BE2C (cell line): ENCODE data around the gene GDI1. TPM values are rescaled to one million over a fixed set of nuclear protein-coding genes. Genes with fewer than 3 reads are reported as not detected.
A peak's percentile ranks its signal among the peaks of the same experiment; 100 is the strongest.
"Not testable (repeated sequence)": the region's sequence is repeated elsewhere in the genome, so short reads cannot be mapped to it uniquely, and the experiment has no call there.

Source experiments
- DNase-seq: peaks from one replicate; pipeline ENCODE4 v3.0.0-alpha.2; 2020
- H3K27me3 ChIP-seq: fragments of 250-450 bp; sonication (Bioruptor Pico); 2 replicates; pipeline ENCODE4 v1.5.1; 2020; ENCODE audit warnings: mild to moderate bottlenecking
- H3K36me3 ChIP-seq: fragments of 250-450 bp; sonication (Bioruptor Pico); 2 replicates; pipeline ENCODE4 v1.5.1; 2020; ENCODE audit warnings: mild to moderate bottlenecking
- H3K4me1 ChIP-seq: fragments of 250-450 bp; sonication (Bioruptor Pico); 2 replicates; pipeline ENCODE4 v1.5.1; 2020
- H3K4me3 ChIP-seq: 2 replicates; pipeline ENCODE4 v1.5.1; 2011; ENCODE audit warnings: low read depth, low read length
- H3K9me3 ChIP-seq: fragments of 250-450 bp; sonication (Bioruptor Pico); 2 replicates; pipeline ENCODE4 v1.5.1; 2020
- polyA plus RNA-seq: library from polyadenylated mRNA; unstranded; fragments of >200 nt; gene quantifications from one replicate; pipeline ENCODE4 v1.2.1, GENCODE V29; 2012; ENCODE audit warnings: low read depth, missing spikeins; ENCODE audit not compliant: insufficient read length, insufficient read depth
- TF ChIP-seq, protein P1 (sequence below): IDR thresholded peaks from 2 replicates; pipeline ENCODE4 v1.5.1; 2012; ENCODE audit warnings: mild to moderate bottlenecking, low read depth, low read length

The GDI1 gene
- 595 TPM for polyA plus RNA-seq

DNA sequence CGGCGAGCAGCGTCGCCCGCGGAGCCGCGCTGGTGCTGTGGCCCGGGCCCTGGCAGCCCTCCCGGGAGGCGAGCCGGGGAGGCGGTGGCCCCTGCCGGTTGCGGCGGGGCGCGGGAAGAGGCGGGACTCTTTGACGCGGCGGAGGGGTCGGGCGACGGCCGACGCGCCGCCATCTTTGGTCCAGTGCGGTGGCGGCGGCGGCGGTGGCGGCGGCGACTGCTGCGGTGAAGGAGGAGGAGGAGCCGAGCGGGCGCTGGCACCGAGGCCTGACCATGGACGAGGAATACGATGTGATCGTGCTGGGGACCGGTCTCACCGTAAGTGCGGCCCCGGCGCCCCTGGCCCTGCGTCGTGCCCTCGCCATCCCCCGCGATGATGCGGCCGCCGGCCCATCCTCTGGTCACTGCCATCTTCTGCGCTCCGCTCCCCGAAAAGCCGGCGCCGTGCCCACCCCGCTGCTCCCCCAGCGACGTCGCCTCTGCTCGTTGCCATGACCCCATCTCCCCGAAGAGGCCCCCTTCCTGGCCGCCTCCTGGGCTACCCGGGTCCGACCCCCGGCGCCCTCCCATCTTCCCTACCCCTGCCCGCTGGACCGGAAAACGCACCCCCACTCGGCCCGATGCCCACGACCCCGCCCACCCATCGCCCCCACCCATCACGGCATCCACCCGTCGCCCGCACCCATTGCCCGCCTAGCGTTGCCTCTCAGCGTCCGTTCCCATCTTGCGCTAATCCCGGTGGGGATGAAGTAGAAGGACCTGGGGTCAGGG lies at the start of gene GDI1:
Gene GDI1, plus strand, starts transcription at position 172 of the 770 bp plus-strand sequence. Its CDS starts 101 bp downstream, at position 273.
- H3K9me3 ChIP-seq = no peaks in the 10 kb centered on the region
- H3K27me3 ChIP-seq = no peaks in the 10 kb centered on the region
- H3K4me1 ChIP-seq = no peaks in the 10 kb centered on the region
- peaks cover 39% of the 10 kb centered on the region for H3K36me3 ChIP-seq
- peak; percentile 72 for DNase-seq
- TF ChIP-seq, protein P1, sequence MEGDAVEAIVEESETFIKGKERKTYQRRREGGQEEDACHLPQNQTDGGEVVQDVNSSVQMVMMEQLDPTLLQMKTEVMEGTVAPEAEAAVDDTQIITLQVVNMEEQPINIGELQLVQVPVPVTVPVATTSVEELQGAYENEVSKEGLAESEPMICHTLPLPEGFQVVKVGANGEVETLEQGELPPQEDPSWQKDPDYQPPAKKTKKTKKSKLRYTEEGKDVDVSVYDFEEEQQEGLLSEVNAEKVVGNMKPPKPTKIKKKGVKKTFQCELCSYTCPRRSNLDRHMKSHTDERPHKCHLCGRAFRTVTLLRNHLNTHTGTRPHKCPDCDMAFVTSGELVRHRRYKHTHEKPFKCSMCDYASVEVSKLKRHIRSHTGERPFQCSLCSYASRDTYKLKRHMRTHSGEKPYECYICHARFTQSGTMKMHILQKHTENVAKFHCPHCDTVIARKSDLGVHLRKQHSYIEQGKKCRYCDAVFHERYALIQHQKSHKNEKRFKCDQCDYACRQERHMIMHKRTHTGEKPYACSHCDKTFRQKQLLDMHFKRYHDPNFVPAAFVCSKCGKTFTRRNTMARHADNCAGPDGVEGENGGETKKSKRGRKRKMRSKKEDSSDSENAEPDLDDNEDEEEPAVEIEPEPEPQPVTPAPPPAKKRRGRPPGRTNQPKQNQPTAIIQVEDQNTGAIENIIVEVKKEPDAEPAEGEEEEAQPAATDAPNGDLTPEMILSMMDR = no peak
- H3K4me3 ChIP-seq = peak within 1 kb of the TSS; percentile 64

DNA sequence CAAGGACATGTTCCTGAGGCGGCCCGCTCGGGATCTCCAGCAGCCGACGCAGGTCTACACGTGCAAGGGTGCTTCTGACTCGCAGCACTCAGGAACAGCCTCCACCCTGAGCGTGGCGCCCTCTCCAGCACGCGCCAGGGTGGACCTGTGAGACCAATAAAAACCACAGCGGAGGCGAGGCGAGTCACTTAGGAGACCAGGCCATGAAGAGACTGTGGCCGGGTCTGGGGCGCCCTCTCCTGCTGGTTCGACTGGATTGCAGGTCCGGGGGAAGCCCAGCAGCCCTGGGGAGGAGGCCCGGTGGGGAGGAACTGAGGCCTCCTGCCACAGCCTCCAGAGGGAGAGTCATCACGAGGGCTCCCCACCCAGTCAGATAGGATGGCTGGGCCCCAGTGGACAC lies 48.9 kb upstream of the GDI1 start:
- H3K4me3 ChIP-seq, DNase-seq, H3K27me3 ChIP-seq, H3K36me3 ChIP-seq, H3K4me1 ChIP-seq, H3K9me3 ChIP-seq: not testable (repeated sequence)

DNA sequence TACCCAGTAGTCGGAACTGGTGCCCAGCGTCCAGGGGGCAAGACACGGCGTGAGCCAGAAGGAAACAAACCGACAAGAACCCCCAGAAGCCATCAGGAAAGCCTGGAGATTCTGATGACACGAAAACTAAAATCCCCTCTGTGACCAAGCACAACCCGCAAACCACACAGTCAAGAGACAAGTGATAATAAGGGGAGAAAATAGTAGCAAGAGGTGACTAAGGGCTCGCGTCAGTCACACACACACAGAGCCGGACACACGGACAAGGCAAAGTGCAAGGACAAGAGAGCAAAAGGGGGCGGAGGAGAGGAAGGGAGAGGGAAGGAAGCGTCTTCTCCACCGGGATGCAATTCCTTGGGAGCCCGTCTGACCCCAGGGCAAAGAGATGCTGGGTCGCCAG lies 48.3 kb upstream of the GDI1 start:
- not testable (repeated sequence) for H3K36me3 ChIP-seq, DNase-seq, H3K4me1 ChIP-seq, H3K4me3 ChIP-seq, H3K9me3 ChIP-seq, H3K27me3 ChIP-seq

DNA sequence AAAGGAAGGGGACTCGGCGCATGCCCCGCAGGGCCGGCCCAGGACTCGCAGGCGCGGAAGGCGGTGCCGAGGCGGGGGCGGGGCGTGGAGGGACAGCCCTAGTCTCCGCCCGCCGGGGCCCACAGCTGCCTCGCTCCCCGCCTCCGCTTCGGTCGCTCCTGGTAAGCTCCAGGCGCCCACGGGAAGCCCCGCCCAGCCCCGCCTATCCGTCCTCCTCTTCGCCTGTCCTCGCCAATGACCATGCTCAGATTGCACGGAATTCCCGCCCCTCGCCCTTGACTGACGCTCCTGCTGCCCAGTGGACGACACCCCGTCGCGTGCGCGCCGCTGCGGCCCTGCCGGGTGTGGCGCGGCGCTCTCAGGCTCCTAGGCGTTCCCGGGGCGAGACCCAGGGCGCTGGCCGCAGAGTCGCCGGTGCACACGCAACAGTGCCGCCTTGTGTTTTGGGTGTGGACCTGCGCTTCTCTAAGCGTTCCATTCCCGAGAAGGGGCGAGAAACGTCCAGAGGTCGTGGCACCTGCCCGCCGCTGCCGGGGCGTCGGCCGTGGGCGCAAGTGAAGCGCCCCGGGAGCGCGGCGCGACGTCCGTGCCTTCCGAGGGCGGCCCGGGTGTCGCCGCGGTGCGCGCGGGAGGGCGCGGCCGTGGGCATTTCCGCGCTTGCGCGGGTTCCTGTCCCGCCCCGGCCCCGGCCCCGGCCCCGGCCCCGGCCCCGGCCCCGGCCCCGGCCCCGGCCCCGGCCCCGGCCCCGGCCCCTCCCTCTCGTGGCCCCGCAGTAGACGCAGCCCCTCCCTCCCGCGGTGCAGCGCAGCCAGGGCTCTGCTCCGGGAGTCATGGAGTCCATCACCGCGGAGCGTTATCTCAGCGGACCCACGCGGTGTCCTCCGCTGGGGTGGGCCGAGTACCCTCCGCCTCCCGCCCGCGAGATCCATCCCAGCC lies 46.9 kb upstream of the GDI1 start:
- H3K4me1 ChIP-seq, DNase-seq, H3K9me3 ChIP-seq, H3K4me3 ChIP-seq, H3K27me3 ChIP-seq, H3K36me3 ChIP-seq: not testable (repeated sequence)

DNA sequence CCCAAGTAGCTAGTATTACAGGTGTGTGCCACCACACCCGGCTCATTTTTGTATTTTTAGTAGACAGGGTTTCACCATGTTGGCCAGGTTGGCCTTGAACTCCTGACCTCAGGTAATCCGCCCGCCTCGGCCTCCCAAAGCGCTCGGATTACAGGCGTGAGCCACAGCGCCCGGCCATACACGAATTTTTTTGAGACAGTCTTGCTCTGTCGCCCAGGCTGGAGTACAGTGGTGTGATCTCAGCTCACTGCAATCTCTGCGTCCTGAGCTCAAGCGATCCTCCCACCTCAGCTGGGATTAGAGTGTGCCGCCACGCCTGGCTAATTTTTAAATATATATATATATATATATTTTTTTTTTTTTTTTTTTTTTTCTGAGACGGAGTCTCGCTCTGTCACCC lies 40.6 kb upstream of the GDI1 start:
- peaks cover 31% of the 10 kb centered on the region for H3K36me3 ChIP-seq
- not testable (repeated sequence) for H3K4me3 ChIP-seq, DNase-seq, H3K9me3 ChIP-seq, H3K27me3 ChIP-seq, H3K4me1 ChIP-seq

DNA sequence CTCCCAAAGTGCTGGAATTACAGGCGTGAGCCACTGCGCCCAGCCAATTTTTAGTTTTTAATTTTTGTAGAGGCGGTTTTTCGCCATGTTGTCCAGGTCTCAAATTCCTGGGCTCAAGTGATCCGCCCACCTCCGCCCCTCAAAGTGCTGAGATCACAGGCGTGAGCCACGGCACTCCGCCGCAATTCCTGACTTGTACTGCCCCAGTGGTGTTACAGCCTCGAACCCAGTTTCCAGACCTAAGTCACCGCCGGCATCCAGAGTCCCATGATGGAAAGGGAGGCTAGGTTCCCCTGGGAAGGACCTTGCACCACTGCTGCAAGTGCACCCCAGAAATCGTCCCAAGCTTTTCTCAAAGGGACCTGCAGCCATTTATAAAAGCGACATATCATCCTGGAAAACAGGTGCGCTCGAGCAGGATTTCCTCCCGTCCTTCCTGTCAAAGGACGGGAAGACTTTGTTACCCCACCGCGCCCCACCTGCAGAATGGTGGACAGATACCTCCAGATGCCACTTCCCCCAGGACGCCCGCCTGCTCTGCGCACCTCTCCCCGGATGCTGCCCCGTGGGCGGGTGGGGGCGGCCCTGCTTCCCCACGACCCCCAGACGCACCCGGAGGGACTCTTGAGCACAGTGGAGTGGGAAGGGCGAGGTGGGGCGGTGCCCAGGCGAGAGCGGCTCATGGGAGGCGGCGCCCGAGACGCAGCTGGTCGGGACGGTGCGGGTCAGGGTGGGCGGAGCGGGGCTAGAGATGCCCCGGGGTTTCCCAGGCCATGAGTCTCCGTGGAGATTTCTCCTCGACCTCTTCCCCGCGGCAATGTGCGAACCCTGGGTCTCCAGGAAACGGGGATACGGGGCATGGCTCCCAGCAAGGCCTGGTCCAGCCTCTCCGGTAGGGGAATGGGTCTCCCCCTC lies 39.7 kb upstream of the GDI1 start:
- TF ChIP-seq, protein P1 = no peak
- DNase-seq = peak; percentile 79
- Histone ChIP-seq H3K4me3 (peak overlapping the region; percentile 81), H3K27me3 (0 out of 2 replicates have a peak, but pooled peaks cover 2% of the 10 kb centered on the region), H3K36me3 (peaks cover 33% of the 10 kb centered on the region), H3K9me3 (no peaks in the 10 kb centered on the region), H3K4me1 (no peaks in the 10 kb centered on the region)

DNA sequence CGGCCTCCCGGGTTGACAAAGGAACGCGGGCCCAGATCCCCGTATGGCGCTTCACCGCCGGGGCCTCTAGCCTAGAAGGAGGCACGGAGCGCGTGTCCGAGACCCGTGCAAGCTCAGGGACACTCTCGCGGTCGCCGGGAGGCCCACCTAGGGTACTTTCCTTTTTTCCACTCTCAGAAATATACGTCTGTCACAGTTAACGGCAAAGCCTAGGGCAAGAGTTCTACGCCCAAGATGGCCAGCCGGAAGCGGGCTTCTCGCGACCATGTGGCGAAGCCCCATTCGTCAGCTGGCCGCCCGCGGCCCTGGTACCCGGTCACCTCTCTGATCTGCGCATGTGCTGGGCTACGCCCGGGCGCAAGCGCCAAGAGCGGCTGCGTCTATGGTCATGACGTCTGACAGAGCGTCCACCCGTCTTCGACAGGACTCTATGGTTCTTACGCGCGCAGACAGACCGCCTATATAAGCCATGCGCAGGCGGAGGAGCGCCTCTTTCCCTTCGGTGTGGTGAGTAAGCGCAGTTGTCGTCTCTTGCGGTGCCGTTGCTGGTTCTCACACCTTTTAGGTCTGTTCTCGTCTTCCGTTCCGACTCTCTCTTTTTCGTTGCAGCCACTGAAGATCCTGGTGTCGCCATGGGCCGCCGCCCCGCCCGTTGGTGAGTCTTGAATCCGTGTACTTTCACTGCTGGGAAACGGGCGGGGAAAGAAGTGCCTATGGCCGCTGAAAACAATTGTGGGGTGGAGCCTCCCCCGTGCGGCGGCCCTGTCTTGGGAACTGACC lies 38.9 kb upstream of the GDI1 start, which contains the start of gene RPL10:
Gene RPL10, plus strand, starts transcription at position 490 of the 780 bp plus-strand sequence. Its CDS starts 143 bp downstream, at position 633.
- Histone ChIP-seq H3K9me3 (no peaks in the 10 kb centered on the region), H3K36me3 (peaks cover 33% of the 10 kb centered on the region), H3K4me3 (peak within 1 kb of the TSS; percentile 81), H3K27me3 (0 out of 2 replicates have a peak, but pooled peaks cover 2% of the 10 kb centered on the region), H3K4me1 (no peaks in the 10 kb centered on the region)
- TF ChIP-seq, protein P1 = no peak
- peak; percentile 95 for DNase-seq
